Glutamatergic neuron (in vitro differentiated cells): ENCODE data around the gene PAFAH1B1. TPM values are rescaled to one million over a fixed set of nuclear protein-coding genes. Genes with fewer than 3 reads are reported as not detected.

Experiments used
- DNase-seq: peaks from one replicate; pipeline ENCODE4 v3.0.0; 2022
- H3K27ac Mint-ChIP-seq: one replicate; pipeline ENCODE4 v1.8.0; 2020; ENCODE audit warnings: mild to moderate bottlenecking, mixed read lengths, inconsistent platforms; ENCODE audit not compliant: unreplicated experiment
- H3K27me3 Mint-ChIP-seq: one replicate; pipeline ENCODE4 v1.8.0; 2020; ENCODE audit warnings: mild to moderate bottlenecking, moderate library complexity, mixed read lengths, inconsistent platforms; ENCODE audit not compliant: unreplicated experiment
- H3K36me3 Mint-ChIP-seq: one replicate; pipeline ENCODE4 v1.8.0; 2020; ENCODE audit warnings: mild to moderate bottlenecking, mixed read lengths, inconsistent platforms; ENCODE audit not compliant: unreplicated experiment
- H3K4me1 Mint-ChIP-seq: one replicate; pipeline ENCODE4 v1.8.0; 2020; ENCODE audit warnings: mild to moderate bottlenecking, low read depth, mixed read lengths, inconsistent platforms; ENCODE audit not compliant: unreplicated experiment
- H3K4me3 Mint-ChIP-seq: one replicate; pipeline ENCODE4 v1.8.0; 2020; ENCODE audit warnings: mild to moderate bottlenecking, mixed read lengths, inconsistent platforms; ENCODE audit not compliant: unreplicated experiment
- H3K9me3 Mint-ChIP-seq: one replicate; pipeline ENCODE4 v1.8.0; 2020; ENCODE audit warnings: mild to moderate bottlenecking, moderate library complexity, mixed read lengths, inconsistent platforms; ENCODE audit not compliant: unreplicated experiment
- total RNA-seq: library from RNA; stranded (reverse); fragmentation: NEBNext Ultra II Directional; extraction: Animal tissue kit (Norgen Biotek cat#: 25700); gene quantifications from one replicate; pipeline ENCODE4 v1.2.1, GENCODE V29; 2021; ENCODE audit not compliant: unreplicated experiment
- TF ChIP-seq, protein P1 (sequence below): fragments of 200-600 bp; sonication (generic); IDR thresholded peaks from one replicate; pipeline ENCODE4 v1.5.0; 2021; ENCODE audit not compliant: partially characterized antibody, unreplicated experiment

Gene PAFAH1B1
- total RNA-seq, 1 donor from 2014 or later, result 296 TPM

GRCh38 chr17:2609091-2609490 is 15.6 kb downstream of the PAFAH1B1 start:
- peaks cover 19% of the 10 kb centered on the region for H3K4me1 Mint-ChIP-seq
- H3K9me3 Mint-ChIP-seq, result peaks cover 2% of the 10 kb centered on the region
- peak overlapping the region; percentile 34 for H3K27ac Mint-ChIP-seq
- TF ChIP-seq, protein P1, sequence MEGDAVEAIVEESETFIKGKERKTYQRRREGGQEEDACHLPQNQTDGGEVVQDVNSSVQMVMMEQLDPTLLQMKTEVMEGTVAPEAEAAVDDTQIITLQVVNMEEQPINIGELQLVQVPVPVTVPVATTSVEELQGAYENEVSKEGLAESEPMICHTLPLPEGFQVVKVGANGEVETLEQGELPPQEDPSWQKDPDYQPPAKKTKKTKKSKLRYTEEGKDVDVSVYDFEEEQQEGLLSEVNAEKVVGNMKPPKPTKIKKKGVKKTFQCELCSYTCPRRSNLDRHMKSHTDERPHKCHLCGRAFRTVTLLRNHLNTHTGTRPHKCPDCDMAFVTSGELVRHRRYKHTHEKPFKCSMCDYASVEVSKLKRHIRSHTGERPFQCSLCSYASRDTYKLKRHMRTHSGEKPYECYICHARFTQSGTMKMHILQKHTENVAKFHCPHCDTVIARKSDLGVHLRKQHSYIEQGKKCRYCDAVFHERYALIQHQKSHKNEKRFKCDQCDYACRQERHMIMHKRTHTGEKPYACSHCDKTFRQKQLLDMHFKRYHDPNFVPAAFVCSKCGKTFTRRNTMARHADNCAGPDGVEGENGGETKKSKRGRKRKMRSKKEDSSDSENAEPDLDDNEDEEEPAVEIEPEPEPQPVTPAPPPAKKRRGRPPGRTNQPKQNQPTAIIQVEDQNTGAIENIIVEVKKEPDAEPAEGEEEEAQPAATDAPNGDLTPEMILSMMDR, result no peak
- H3K27me3 Mint-ChIP-seq, result no peaks in the 10 kb centered on the region
- DNase-seq, result no peak
- no peaks in the 10 kb centered on the region for H3K36me3 Mint-ChIP-seq
- H3K4me3 Mint-ChIP-seq, result peak overlapping the region; percentile 43

DNA sequence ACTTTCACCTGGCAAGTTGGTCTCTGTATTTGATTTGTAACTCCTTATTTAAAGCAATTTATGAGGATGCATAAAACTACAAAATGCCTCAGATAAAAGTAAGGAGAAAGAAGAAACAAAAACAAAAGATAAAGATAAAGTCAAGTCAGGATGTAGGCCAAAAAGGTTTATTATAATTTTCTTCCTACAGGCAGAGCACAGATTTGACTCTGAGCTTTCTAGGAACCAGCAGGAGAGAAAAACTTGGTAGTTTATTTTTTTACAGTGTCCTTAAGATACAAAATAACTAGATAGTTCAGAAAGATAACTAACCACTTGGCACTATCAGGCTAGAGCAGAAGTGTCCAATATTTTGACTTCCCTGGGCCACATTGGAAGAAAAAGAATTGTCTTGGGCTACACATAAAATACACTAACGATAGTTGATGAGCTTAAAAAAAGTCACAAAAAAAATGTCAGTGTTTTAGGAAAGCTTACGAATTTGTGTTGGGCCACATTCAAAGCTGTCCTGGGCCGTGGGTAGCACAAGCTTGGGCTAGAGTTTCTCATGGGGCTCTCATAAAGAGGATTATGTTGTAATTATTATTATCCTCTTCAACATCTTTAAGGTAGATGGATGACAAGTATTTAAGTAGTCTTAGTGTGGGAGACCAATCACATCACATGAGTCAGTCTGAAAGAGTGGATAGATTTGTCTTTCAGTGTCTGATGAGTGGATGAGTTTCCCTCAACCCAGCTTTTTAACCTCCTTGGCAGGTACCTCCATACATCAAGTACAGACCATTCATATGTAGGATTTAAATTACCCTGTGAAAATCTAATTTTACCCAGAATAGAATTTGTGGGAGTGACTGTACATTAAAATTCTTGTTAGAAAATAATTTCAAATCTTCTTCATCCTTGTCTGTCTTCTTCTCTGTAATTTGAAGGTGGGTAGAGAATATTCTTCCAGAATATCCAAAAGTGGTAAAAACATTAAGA is 17.0 kb downstream of the PAFAH1B1 start:
- peaks cover 13% of the 10 kb centered on the region for H3K4me1 Mint-ChIP-seq
- H3K9me3 Mint-ChIP-seq, result peaks cover 2% of the 10 kb centered on the region
- peak overlapping the region; percentile 49 for H3K27ac Mint-ChIP-seq
- H3K27me3 Mint-ChIP-seq, result no peaks in the 10 kb centered on the region
- H3K4me3 Mint-ChIP-seq, result no peak overlapping the region
- DNase-seq, result no peak
- TF ChIP-seq, protein P1, result no peak
- no peaks in the 10 kb centered on the region for H3K36me3 Mint-ChIP-seq

DNA sequence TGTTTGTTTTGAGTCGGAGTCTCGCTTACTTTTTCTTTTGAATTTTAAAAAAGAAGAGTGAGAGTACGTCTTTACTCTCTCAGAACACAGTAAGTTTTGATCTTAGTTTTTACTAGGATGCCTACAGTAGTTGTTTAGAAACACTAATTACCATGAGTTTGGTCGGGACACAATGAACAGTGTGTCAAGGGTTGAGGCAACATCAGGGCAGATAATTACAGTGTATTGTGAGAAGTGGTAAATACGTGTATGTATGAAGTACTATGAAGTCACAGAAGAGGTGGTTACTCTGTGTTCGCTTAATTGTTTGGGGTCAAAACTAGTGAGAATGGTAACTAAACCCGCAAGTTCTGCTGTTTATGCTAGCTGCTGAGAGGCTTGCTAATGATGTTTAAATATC is 18.2 kb downstream of the PAFAH1B1 start:
- H3K27me3 Mint-ChIP-seq, result peaks cover 2% of the 10 kb centered on the region
- no peaks in the 10 kb centered on the region for H3K36me3 Mint-ChIP-seq
- peaks cover 2% of the 10 kb centered on the region for H3K9me3 Mint-ChIP-seq
- H3K4me3 Mint-ChIP-seq, result no peak overlapping the region
- H3K4me1 Mint-ChIP-seq, result peaks cover 11% of the 10 kb centered on the region
- no peak for DNase-seq
- TF ChIP-seq, protein P1, result no peak
- H3K27ac Mint-ChIP-seq, result peak overlapping the region; percentile 16

GRCh38 chr17:2612630-2613029 is 19.2 kb downstream of the PAFAH1B1 start:
- H3K27me3 Mint-ChIP-seq, result peaks cover 2% of the 10 kb centered on the region
- TF ChIP-seq, protein P1, result no peak
- H3K36me3 Mint-ChIP-seq, result no peaks in the 10 kb centered on the region
- peaks cover 14% of the 10 kb centered on the region for H3K4me1 Mint-ChIP-seq
- H3K9me3 Mint-ChIP-seq, result peaks cover 2% of the 10 kb centered on the region
- no peak for DNase-seq
- no peak overlapping the region for H3K27ac Mint-ChIP-seq
- no peak overlapping the region for H3K4me3 Mint-ChIP-seq
